Endothelial cell of umbilical vein (primary cell): ENCODE measurements around the gene DUSP10. TPM values are rescaled to one million over a fixed set of nuclear protein-coding genes. Genes with fewer than 3 reads are reported as not detected.

Source experiments
- BruUV-seq: library from RNA; stranded (reverse); fragments of 400-500 nt; replicated peaks from 2 replicates; lab custom pipeline; 2021; lab: Mats Ljungman, UMichigan
- CTCF ChIA-PET: fragments of 300-600, 350-600 bp; sonication (Branson Sonifier 250); formaldehyde crosslinking; loops from one replicate; lab custom pipeline; 2021; ENCODE audit warnings: antibody characterized with exemption, inconsistent platforms; lab: Charles Lee
- POLR2A ChIA-PET: fragments of 300-600, 350-600 bp; sonication (Branson Sonifier 250); formaldehyde crosslinking; loops from one replicate; lab custom pipeline; 2021; ENCODE audit warnings: antibody characterized with exemption, inconsistent platforms; lab: Charles Lee
- DNase-seq: peaks from one replicate; pipeline ENCODE4 v3.0.0-alpha.2; 2011; ENCODE audit warnings: low read depth, low spot score
- FAIRE-seq: peaks from 2 replicates; lab custom pipeline; 2011; peaks lifted over from hg19 to GRCh38; lab: Jason Lieb, UNC
- H2AFZ ChIP-seq: 2 replicates; pipeline ENCODE4 v1.6.0; 2012; ENCODE audit warnings: low read depth, low read length, control low read depth, inconsistent platforms
- H3K27ac ChIP-seq: 2 replicates; pipeline ENCODE4 v1.5.1; 2011; ENCODE audit warnings: low read depth, mild to moderate bottlenecking, control low read depth, low read length, moderate library complexity; ENCODE audit not compliant: insufficient read depth
- H3K27me3 ChIP-seq, 2 experiments: 2 replicates each; pipeline versions ENCODE4 v1.6.0 to v1.6.1; 2011; ENCODE audit warnings: low read length in 2 of 2, mixed read lengths in 1 of 2; ENCODE audit not compliant: control insufficient read depth in 2 of 2, insufficient read depth in 2 of 2
- H3K36me3 ChIP-seq, 2 experiments: 2 replicates in 1 of 2; 3 replicates in 1 of 2; pipeline ENCODE4 v1.5.1; 2011; ENCODE audit warnings: low read length in 2 of 2, mild to moderate bottlenecking in 1 of 2, moderate library complexity in 1 of 2; ENCODE audit not compliant: control insufficient read depth in 2 of 2, insufficient read depth in 2 of 2; ENCODE audit errors: extremely low read depth in 1 of 2
- H3K4me1 ChIP-seq: 3 replicates; pipeline ENCODE4 v1.5.1; 2011; ENCODE audit warnings: mild to moderate bottlenecking, low read length; ENCODE audit not compliant: control insufficient read depth, insufficient read depth; ENCODE audit errors: extremely low read depth
- H3K4me2 ChIP-seq: 2 replicates; pipeline ENCODE4 v1.6.1; 2011; ENCODE audit warnings: low read length, control low read depth, mixed read lengths; ENCODE audit not compliant: insufficient read depth
- H3K4me3 ChIP-seq, 3 experiments: fragments of 200-600 bp in 1 of 3; sonication (generic), shearing (Covaris generic) in 1 of 3; replicated peaks in 1 of 3; 2 replicates each; pipeline ENCODE4 v1.5.1; 2011 to 2016; ENCODE audit warnings: control low read depth in 3 of 3, low read length in 3 of 3, mild to moderate bottlenecking in 2 of 3, inconsistent platforms in 1 of 3, low read depth in 1 of 3, moderate library complexity in 1 of 3; ENCODE audit not compliant: insufficient read depth in 1 of 3
- H3K79me2 ChIP-seq: 2 replicates; pipeline ENCODE4 v1.6.0; 2012; ENCODE audit warnings: low read length, inconsistent platforms; ENCODE audit not compliant: control insufficient read depth, insufficient read depth
- H3K9ac ChIP-seq: replicated peaks from 2 replicates; pipeline ENCODE3; 2011; ENCODE audit warnings: low read length, control low read depth; ENCODE audit not compliant: insufficient read depth; ENCODE audit errors: extremely low read depth
- H3K9me1 ChIP-seq: replicated peaks from 3 replicates; pipeline ENCODE4 v1.6.0; 2011; ENCODE audit warnings: mild to moderate bottlenecking, low read length; ENCODE audit not compliant: control insufficient read depth, insufficient read depth; ENCODE audit errors: extremely low read depth
- H3K9me3 ChIP-seq: replicated peaks from 2 replicates; pipeline ENCODE4 v1.5.1; 2012; ENCODE audit warnings: low read length, inconsistent platforms; ENCODE audit not compliant: control insufficient read depth, insufficient read depth
- H4K20me1 ChIP-seq: replicated peaks from 2 replicates; pipeline ENCODE3; 2011; ENCODE audit warnings: mild to moderate bottlenecking, low read length; ENCODE audit not compliant: control insufficient read depth, insufficient read depth; ENCODE audit errors: extremely low read depth
- CTCF ChIP-seq, 2 donors: IDR thresholded peaks; 1 replicate in 1 of 2; 2 replicates in 1 of 2; pipeline ENCODE4 v1.5.1; 2011; ENCODE audit warnings: low read length in 2 of 2, mild to moderate bottlenecking in 2 of 2, moderate library complexity in 2 of 2, control low read depth in 1 of 2, inconsistent platforms in 1 of 2, low read depth in 1 of 2; ENCODE audit not compliant: insufficient read depth in 1 of 2; ENCODE audit errors: extremely low read depth in 1 of 2
- EZH2 ChIP-seq: IDR thresholded peaks from 2 replicates; pipeline ENCODE4 v1.6.1; 2012; ENCODE audit warnings: borderline replicate concordance, low read depth, mild to moderate bottlenecking, moderate library complexity, low read length, inconsistent platforms; ENCODE audit not compliant: severe bottlenecking
- FOS ChIP-seq: IDR thresholded peaks from 2 replicates; pipeline ENCODE4 v1.6.1; 2011; ENCODE audit warnings: mild to moderate bottlenecking, low read length, moderate library complexity, borderline replicate concordance; ENCODE audit not compliant: insufficient read depth
- GATA2 ChIP-seq: IDR thresholded peaks from 2 replicates; pipeline ENCODE4 v1.7.0; 2011; ENCODE audit warnings: low read depth, mild to moderate bottlenecking, moderate library complexity, mixed read lengths, low read length; ENCODE audit not compliant: insufficient read length, insufficient read depth
- JUN ChIP-seq: IDR thresholded peaks from 2 replicates; pipeline ENCODE4 v1.6.1; 2011; ENCODE audit warnings: borderline replicate concordance, low read depth; ENCODE audit not compliant: insufficient read length, insufficient read depth
- MAX ChIP-seq: IDR thresholded peaks from 2 replicates; pipeline ENCODE4 v1.6.1; 2011; ENCODE audit not compliant: insufficient read depth, insufficient read length
- MYC ChIP-seq: IDR thresholded peaks from one replicate; pipeline ENCODE4 v1.6.1; 2011; ENCODE audit warnings: mild to moderate bottlenecking, low read depth, low read length
- POLR2A ChIP-seq: IDR thresholded peaks from 2 replicates; pipeline ENCODE4 v1.6.1; 2012; ENCODE audit warnings: low read depth, mild to moderate bottlenecking, control low read depth, low read length
- POLR2AphosphoS5 ChIP-seq: IDR thresholded peaks from 2 replicates; pipeline ENCODE4 v1.6.1; 2012; ENCODE audit warnings: low read depth, mild to moderate bottlenecking, control low read depth, low read length, moderate library complexity; ENCODE audit not compliant: insufficient read depth
- dilution Hi-C: fragments of 300-500 bp; cut with MboI; formaldehyde crosslinking; loops from one replicate; pipeline ENCODE4 v1.15.0; 2019; ENCODE audit warnings: low sequenced_read_pairs; ENCODE audit not compliant: extremely low pct_ligation_motif_present
- intact Hi-C: fragments of 100-400 bp; cut with micrococcal nuclease; formaldehyde crosslinking; loops from one replicate; pipeline ENCODE4 v1.10.0; 2022
- polyA plus RNA-seq, 4 experiments: library from polyadenylated mRNA; depleted of rRNA in 3 of 4; stranded (reverse) in 3 of 4; unstranded in 1 of 4; fragments of >200 nt; gene quantifications; 2 replicates each; pipeline versions ENCODE4 v1.2.1 to v1.2.3, GENCODE V29; 2011 to 2012; ENCODE audit warnings: missing spikeins in 1 of 4
- total RNA-seq: library from RNA; stranded (reverse); gene quantifications from 2 replicates; pipeline ENCODE4 v1.2.3, GENCODE V29; 2021

The DUSP10 gene
- total and polyA plus RNA-seq, 2 donors (not counting 3 experiments of a cell fraction or from before 2014, with no cell fraction given) = 1.6 to 1.9 TPM

GRCh38 chr1:221701570-221702186 is 40.2 kb downstream of the DUSP10 start:
- no peak overlapping the region for H3K4me3 ChIP-seq
- FAIRE-seq = no peak
- no peaks in the 10 kb centered on the region for H3K9me1 ChIP-seq
- no peak overlapping the region for H3K27ac ChIP-seq
- CTCF ChIA-PET = interaction anchor here (0.7 to 1.0 kb wide), 3 partner anchors 11 to 1002 kb away, joined by 3 read pairs; no protein-coding TSS in a partner anchor
- no TSS peak for BruUV-seq
- no peaks in the 10 kb centered on the region for H3K9me3 ChIP-seq
- TF ChIP-seq MYC (no peak), MAX (no peak), POLR2A (no peak), FOS (no peak)
- POLR2A ChIA-PET = no interaction called here
- no peak overlapping the region for H2AFZ ChIP-seq
- no peaks in the 10 kb centered on the region for H3K27me3 ChIP-seq
- no peak overlapping the region for H3K9ac ChIP-seq
- no peak overlapping the region for H3K4me2 ChIP-seq
- dilution Hi-C loops (no loop called here), intact Hi-C loops (no loop called here)
- no peaks in the 10 kb centered on the region for H4K20me1 ChIP-seq
- H3K4me1 ChIP-seq = no peaks in the 10 kb centered on the region
- DNase-seq = no peak
- H3K36me3 ChIP-seq = no peaks in the 10 kb centered on the region
- H3K79me2 ChIP-seq = no peaks in the 10 kb centered on the region

- POLR2A ChIA-PET = no interaction called here
- Histone ChIP-seq H3K9me3 (no peaks in the 10 kb centered on the region), H3K4me3 (no peak overlapping the region), H3K27ac (no peak overlapping the region), H4K20me1 (no peaks in the 10 kb centered on the region), H3K9ac (no peak overlapping the region), H3K79me2 (no peaks in the 10 kb centered on the region), H3K9me1 (no peaks in the 10 kb centered on the region), H3K4me1 (no peaks in the 10 kb centered on the region), H3K36me3 (no peaks in the 10 kb centered on the region), H3K4me2 (no peak overlapping the region), H3K27me3 (no peaks in the 10 kb centered on the region), H2AFZ (no peak overlapping the region)
- no peak for TF ChIP-seq EZH2
- no peak for TF ChIP-seq POLR2AphosphoS5
- TF ChIP-seq POLR2A = no peak
- TF ChIP-seq CTCF (IDR thresholded peaks at IDR 0.05; ENCODE audit: extremely low read depth in 1 of 2, insufficient read depth in 1 of 2, low read depth in 1 of 2, low read length in 2 of 2) = no peak
- no peak for TF ChIP-seq GATA2
- TF ChIP-seq JUN = no peak
- no peak for TF ChIP-seq FOS
- no peak for TF ChIP-seq MYC
- no peak for TF ChIP-seq MAX
- CTCF ChIA-PET = interaction anchor here (0.7 to 1.0 kb wide), 2 partner anchors 14 to 1003 kb away, joined by 3 read pairs; no protein-coding TSS in a partner anchor
- BruUV-seq = no TSS peak
- dilution Hi-C loops (no loop called here), intact Hi-C loops (no loop called here)
- FAIRE-seq (no peak), DNase-seq (no peak)
These were observed 40.9 kb downstream of the DUSP10 start for GRCh38 chr1:221700948-221701347.
